ENCODE results near the gene ASIP.
A peak's percentile ranks its signal among the peaks of the same experiment; 100 is the strongest.

Gene ASIP

GRCh38 chr20:34312544-34313217 lies 71.5 kb downstream of the ASIP start:
- peak; percentile 75 for DNase-seq

- no peak for DNase-seq
Measured at GRCh38 chr20:34315236-34315635, 74.0 kb downstream of the ASIP start.

- no peak for DNase-seq
Measured at GRCh38 chr20:34316196-34316814, 75.1 kb downstream of the ASIP start.

All from GDM1 (cell line).